Vagina (tissue), 2 donors: Measurements from ENCODE around the gene NUMA1.

Source experiments
- CTCF ChIP-seq, 3 experiments: fragments of 450-650 bp in 2 of 3; fragments of 200-600 bp in 1 of 3; sonication (generic) in 1 of 3; IDR thresholded peaks; one replicate each; pipeline ENCODE4 v1.5.1; 2017 to 2019; ENCODE audit warnings: antibody characterized with exemption in 3 of 3, mild to moderate bottlenecking in 2 of 3, moderate library complexity in 2 of 3
- POLR2A ChIP-seq, 2 donors: fragments of 450-650 bp; IDR thresholded peaks; one replicate each; pipeline ENCODE4 v1.6.1; 2017; ENCODE audit warnings: antibody characterized with exemption in 2 of 2, mild to moderate bottlenecking in 2 of 2, moderate library complexity in 2 of 2

GRCh38 chr11:71995726-71996291, 84.5 kb downstream of the NUMA1 start:
- no peak for TF ChIP-seq POLR2A (IDR thresholded peaks at IDR 0.05)
- no peak for TF ChIP-seq CTCF (IDR thresholded peaks at IDR 0.05)
